ENCODE data around the gene FTO. TPM values are rescaled to one million over a fixed set of nuclear protein-coding genes. Genes with fewer than 3 reads are reported as not detected.

Gene FTO
- total RNA-seq, result 100 to 1,000 TPM in 3 of 4 donors, 10 to 100 TPM in 1; 98.1 to 127 (median 109) TPM

GRCh38 chr16:53703590-53704444, at the start of gene FTO, which contains the start of gene RPGRIP1L:
FTO (plus strand) TSS chr16:53704156.
RPGRIP1L (minus strand) TSS chr16:53703859; CDS start chr16:53700723, 3,136 bp downstream.
- 0 to 1% methylated on average over 44 to 45 of the region's 57 CpGs for WGBS, 2 donors
- Histone ChIP-seq H3K9me3 (no peaks in the 10 kb centered on the region), H3K36me3 (peaks cover 0 to 9% (median 0%) of the 10 kb centered on the region in 3 donors), H3K27ac (peak within 1 kb of the TSS; percentile 61 to 88 (median 75)), H3K4me1 (peaks cover 6 to 28% (median 9%) of the 10 kb centered on the region in 4 donors), H3K27me3 (no peaks in the 10 kb centered on the region), H3K4me3 (peak within 1 kb of the TSS; percentile 64 to 81 (median 75))
- DNase-seq (ENCODE audit: low spot score in 2 of 2), result peak; percentile 99 to 100
- TF ChIP-seq CTCF (IDR thresholded peaks at IDR 0.05) (peak in 4 of 5 experiments; percentile 6 to 40 (median 24)), EP300 (IDR thresholded peaks at IDR 0.05) (peak; percentile 81 to 85), POLR2A (IDR thresholded peaks at IDR 0.05) (peak in 1 of 2 donors; percentile 38)

GRCh38 chr16:53654946-53655345, 49.0 kb upstream of the FTO start:
- Histone ChIP-seq H3K36me3 (peaks cover 0 to 63% (median 0%) of the 10 kb centered on the region in 3 donors), H3K9me3 (no peaks in the 10 kb centered on the region), H3K4me1 (no peaks in the 10 kb centered on the region), H3K27ac (no peak overlapping the region), H3K27me3 (no peaks in the 10 kb centered on the region), H3K4me3 (no peak overlapping the region)
- TF ChIP-seq EP300 (IDR thresholded peaks at IDR 0.05) (no peak), POLR2A (IDR thresholded peaks at IDR 0.05) (no peak), CTCF (IDR thresholded peaks at IDR 0.05) (no peak)
- no peak for DNase-seq (ENCODE audit: low spot score in 2 of 2)
- WGBS, 2 donors, result 85 to 87% methylated on average over 2 of the region's 2 CpGs

GRCh38 chr16:53662072-53662471, 41.9 kb upstream of the FTO start:
- no peak for DNase-seq (ENCODE audit: low spot score in 2 of 2)
- peaks cover 0 to 12% (median 0%) of the 10 kb centered on the region in 3 donors for H3K36me3 ChIP-seq
- H3K27ac ChIP-seq, result no peak overlapping the region
- no peaks in the 10 kb centered on the region for H3K27me3 ChIP-seq
- no peaks in the 10 kb centered on the region for H3K4me1 ChIP-seq
- WGBS, 2 donors, result 92 to 100% methylated on average over 1 of the region's 1 CpG
- H3K4me3 ChIP-seq, result no peak overlapping the region
- TF ChIP-seq CTCF (IDR thresholded peaks at IDR 0.05), result no peak
- no peak for TF ChIP-seq EP300 (IDR thresholded peaks at IDR 0.05)
- TF ChIP-seq POLR2A (IDR thresholded peaks at IDR 0.05), result no peak
- no peaks in the 10 kb centered on the region for H3K9me3 ChIP-seq

DNA sequence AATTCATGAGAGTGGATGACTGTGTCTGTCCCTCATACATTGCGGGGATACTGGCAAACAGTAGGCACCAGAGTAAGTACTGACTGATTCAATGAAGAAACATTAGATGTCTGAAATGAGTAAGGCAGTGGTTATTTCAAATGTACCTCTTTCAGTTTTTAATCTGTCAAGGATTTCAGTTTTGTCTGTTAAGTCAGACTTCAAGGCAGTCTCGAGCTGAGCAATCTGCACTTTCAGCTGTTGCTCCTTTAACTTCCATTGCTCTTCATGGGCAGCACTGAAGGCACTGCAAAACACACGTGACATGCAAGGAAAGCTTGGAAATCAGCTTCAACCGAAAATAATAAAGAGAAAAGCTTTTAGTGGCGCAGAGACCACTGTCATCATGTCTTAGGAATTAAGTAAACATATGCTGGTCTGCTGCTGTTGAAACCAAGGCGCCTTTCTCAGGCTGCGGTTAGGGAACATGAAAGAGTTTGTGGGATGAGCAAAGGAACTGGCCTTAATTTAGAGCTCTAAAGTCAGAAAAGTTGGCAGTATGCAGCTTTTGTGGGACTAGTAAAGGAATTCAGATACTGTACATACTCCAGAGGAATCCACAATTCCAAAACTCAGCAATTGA, 39.1 kb upstream of the FTO start:
- no peak for TF ChIP-seq CTCF (IDR thresholded peaks at IDR 0.05)
- H3K27me3 ChIP-seq, result no peaks in the 10 kb centered on the region
- DNase-seq (ENCODE audit: low spot score in 2 of 2), result no peak
- H3K36me3 ChIP-seq, result no peaks in the 10 kb centered on the region
- H3K27ac ChIP-seq, result no peak overlapping the region
- 61% methylated on average over 7 of the region's 7 CpGs for WGBS, 2 donors
- no peak overlapping the region for H3K4me3 ChIP-seq
- no peaks in the 10 kb centered on the region for H3K4me1 ChIP-seq
- no peaks in the 10 kb centered on the region for H3K9me3 ChIP-seq

All from tibial nerve (tissue), 4 donors.